ENCODE data around the gene FHAD1. TPM values are rescaled to one million over a fixed set of nuclear protein-coding genes. Genes with fewer than 3 reads are reported as not detected.
A peak's percentile ranks its signal among the peaks of the same experiment; 100 is the strongest.
"Not testable (repeated sequence)": the region's sequence is repeated elsewhere in the genome, so short reads cannot be mapped to it uniquely, and the experiment has no call there.

The FHAD1 gene
- total RNA-seq, 8 experiments from 2014 or later, result 0.38 to 3.1 (median 1.6) TPM

DNA sequence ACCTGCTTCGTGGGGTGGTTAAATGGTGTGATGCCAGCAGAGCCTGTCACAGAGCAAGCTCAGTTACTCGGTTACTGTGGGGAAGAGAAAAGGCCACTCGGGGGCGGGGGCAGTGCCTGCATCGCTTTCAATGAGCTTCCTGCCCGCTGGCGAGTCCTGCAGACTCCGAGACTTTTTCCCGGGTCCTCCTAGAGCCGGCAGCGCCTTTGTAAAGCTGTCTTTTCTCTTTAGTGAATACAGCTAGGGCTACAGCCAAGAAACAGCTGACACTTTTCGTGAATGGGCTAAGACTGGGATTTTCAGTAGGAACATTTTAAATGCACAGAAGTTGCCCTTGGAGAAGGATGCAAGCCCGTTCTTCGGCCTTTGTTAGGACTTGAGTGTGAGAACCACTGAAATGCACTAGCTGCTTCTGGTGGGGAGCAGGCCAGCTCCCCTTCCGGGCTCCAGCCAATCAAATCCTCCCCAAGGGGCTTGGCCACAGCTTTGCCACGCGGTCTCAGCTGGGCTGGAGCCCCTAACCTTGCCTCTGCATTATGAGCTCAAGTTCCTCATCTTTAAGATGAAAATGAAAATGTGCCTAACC is 139.2 kb downstream of the FHAD1 start:
- in situ Hi-C loops (cut with MboI; ENCODE audit: low pct_unique_long_range_greater_than_20kb in 2 of 9, low sequenced_read_pairs in 9 of 9, unreplicated experiment in 9 of 9), result no loop called here
- WGBS, 10 experiments, result 2 to 13% (median 10%) methylated on average over 3 to 14 of the region's 17 CpGs; no CpG with 5 or more reads in 3 of the 10 experiments
- peaks cover 28 to 33% of the 10 kb centered on the region in 2 donors for H3K4me1 ChIP-seq (replicated peaks in 1 of 2)
- H3K4me3 ChIP-seq, result no peak overlapping the region
- peak in 6 of 8 experiments; percentile 24 to 78 (median 53) for ATAC-seq (replicated peaks in 6 of 8)
- H3K27ac ChIP-seq, result peak overlapping the region in 1 of 2 donors; percentile 44

- in situ Hi-C loops (cut with MboI; ENCODE audit: low pct_unique_long_range_greater_than_20kb in 2 of 9, low sequenced_read_pairs in 9 of 9, unreplicated experiment in 9 of 9), result no loop called here
- H3K27ac ChIP-seq, result no peak overlapping the region
- no peak overlapping the region for H3K4me3 ChIP-seq
- 36 to 94% (median 79%) methylated on average over 3 to 7 of the region's 15 CpGs; no CpG with 5 or more reads in 3 of the 10 experiments for WGBS, 10 experiments
- ATAC-seq (replicated peaks in 6 of 8), result no peak
- H3K4me1 ChIP-seq (replicated peaks in 1 of 2), result peaks cover 28 to 32% of the 10 kb centered on the region in 2 donors
Observed at GRCh38 chr1:15388201-15388880, 141.3 kb downstream of the FHAD1 start.

- 60 to 100% (median 95%) methylated on average over 1 to 8 of the region's 8 CpGs for WGBS, 10 experiments
- H3K27ac ChIP-seq; in situ Hi-C loops (cut with MboI; ENCODE audit: low pct_unique_long_range_greater_than_20kb in 2 of 9, low sequenced_read_pairs in 9 of 9, unreplicated experiment in 9 of 9); ATAC-seq (replicated peaks in 6 of 8); H3K4me3 ChIP-seq: not testable (repeated sequence)
- H3K4me1 ChIP-seq (replicated peaks in 1 of 2), result peaks cover 16 to 27% of the 10 kb centered on the region in 2 donors
Observed at GRCh38 chr1:15389828-15390227, 142.8 kb downstream of the FHAD1 start.

GRCh38 chr1:15390667-15391066 is 143.6 kb downstream of the FHAD1 start:
- 60 to 93% (median 84%) methylated on average over 2 to 6 of the region's 8 CpGs; no CpG with 5 or more reads in 7 of the 10 experiments for WGBS, 10 experiments
- H3K4me3 ChIP-seq, result no peak overlapping the region
- ATAC-seq (replicated peaks in 6 of 8), result no peak
- H3K27ac ChIP-seq, result no peak overlapping the region
- peaks cover 13 to 22% of the 10 kb centered on the region in 2 donors for H3K4me1 ChIP-seq (replicated peaks in 1 of 2)
- in situ Hi-C loops (cut with MboI; ENCODE audit: low pct_unique_long_range_greater_than_20kb in 2 of 9, low sequenced_read_pairs in 9 of 9, unreplicated experiment in 9 of 9), result no loop called here

- 67 to 100% (median 87%) methylated on average over 1 to 4 of the region's 4 CpGs; no CpG with 5 or more reads in 2 of the 10 experiments for WGBS, 10 experiments
- in situ Hi-C loops (cut with MboI; ENCODE audit: low pct_unique_long_range_greater_than_20kb in 2 of 9, low sequenced_read_pairs in 9 of 9, unreplicated experiment in 9 of 9), result no loop called here
- no peak for ATAC-seq (replicated peaks in 6 of 8)
- H3K27ac ChIP-seq, result no peak overlapping the region
- H3K4me3 ChIP-seq, result no peak overlapping the region
- peaks cover 6 to 15% of the 10 kb centered on the region in 2 donors for H3K4me1 ChIP-seq (replicated peaks in 1 of 2)
Observed at GRCh38 chr1:15391366-15391765, 144.3 kb downstream of the FHAD1 start.

DNA sequence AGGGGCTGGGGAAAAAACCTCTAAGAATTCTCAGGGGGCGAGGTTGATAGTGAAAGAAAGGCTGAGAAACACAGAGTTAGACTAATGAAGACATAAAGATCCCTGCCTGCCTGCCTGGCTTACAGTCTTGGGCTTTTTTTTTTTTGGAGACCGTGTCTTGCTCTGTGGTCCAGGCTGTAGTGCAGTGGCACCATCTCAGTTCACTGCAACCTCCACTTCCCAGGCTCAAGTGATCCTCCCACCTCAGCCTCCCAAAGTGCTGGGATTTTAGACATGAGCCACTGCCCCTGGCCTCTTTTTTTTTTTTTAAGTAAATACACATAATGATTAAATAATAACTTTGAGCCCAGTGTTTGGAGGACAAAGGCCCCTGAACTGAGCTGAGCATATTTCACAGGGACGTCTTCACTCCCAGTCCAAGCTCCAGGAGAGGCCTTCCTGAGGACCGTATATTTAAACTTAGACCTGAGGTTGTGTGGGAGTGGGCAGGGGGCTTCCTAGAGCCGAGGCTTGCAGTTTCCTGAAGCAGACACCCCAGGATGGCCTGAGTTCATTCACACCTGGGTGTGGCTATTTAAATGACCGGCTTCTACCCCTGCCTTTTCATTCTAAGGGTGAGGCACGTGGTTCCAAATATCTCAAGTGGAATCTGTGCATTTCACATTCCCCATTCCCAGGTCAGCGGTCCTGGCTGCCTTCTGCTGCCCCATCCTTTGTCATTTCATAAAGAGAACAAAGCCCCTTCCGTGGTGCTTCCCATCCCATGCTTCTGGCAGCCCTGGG is 146.6 kb downstream of the FHAD1 start:
- ATAC-seq (replicated peaks in 6 of 8), result peak in 3 of 8 experiments; percentile 20 to 50 (median 23)
- peaks cover 0 to 7% of the 10 kb centered on the region in 2 donors for H3K4me1 ChIP-seq (replicated peaks in 1 of 2)
- in situ Hi-C loops (cut with MboI; ENCODE audit: low pct_unique_long_range_greater_than_20kb in 2 of 9, low sequenced_read_pairs in 9 of 9, unreplicated experiment in 9 of 9), result no loop called here
- H3K27ac ChIP-seq, result no peak overlapping the region
- WGBS, 10 experiments, result 0 to 100% (median 50%) methylated on average over 1 to 7 of the region's 9 CpGs; no CpG with 5 or more reads in 1 of the 10 experiments
- H3K4me3 ChIP-seq, result no peak overlapping the region

GRCh38 chr1:15394258-15394690 is 147.3 kb downstream of the FHAD1 start:
- in situ Hi-C loops (cut with MboI; ENCODE audit: low pct_unique_long_range_greater_than_20kb in 2 of 9, low sequenced_read_pairs in 9 of 9, unreplicated experiment in 9 of 9), result no loop called here
- WGBS, 10 experiments, result 42 to 100% (median 50%) methylated on average over 1 to 3 of the region's 3 CpGs; no CpG with 5 or more reads in 3 of the 10 experiments
- Histone ChIP-seq H3K4me1 (replicated peaks in 1 of 2) (peaks cover 0 to 7% of the 10 kb centered on the region in 2 donors), H3K27ac (no peak overlapping the region), H3K4me3 (no peak overlapping the region)
- peak in 2 of 8 experiments; percentile 32 to 70 for ATAC-seq (replicated peaks in 6 of 8)

GRCh38 chr1:15397236-15397635 is 150.2 kb downstream of the FHAD1 start:
- WGBS, 10 experiments, result 43 to 100% (median 93%) methylated on average over 1 to 2 of the region's 2 CpGs; no CpG with 5 or more reads in 3 of the 10 experiments
- in situ Hi-C loops (cut with MboI; ENCODE audit: low pct_unique_long_range_greater_than_20kb in 2 of 9, low sequenced_read_pairs in 9 of 9, unreplicated experiment in 9 of 9), result no loop called here
- no peak overlapping the region for H3K27ac ChIP-seq
- no peak overlapping the region for H3K4me3 ChIP-seq
- peaks cover 0 to 7% of the 10 kb centered on the region in 2 donors for H3K4me1 ChIP-seq (replicated peaks in 1 of 2)
- ATAC-seq (replicated peaks in 6 of 8), result no peak

DNA sequence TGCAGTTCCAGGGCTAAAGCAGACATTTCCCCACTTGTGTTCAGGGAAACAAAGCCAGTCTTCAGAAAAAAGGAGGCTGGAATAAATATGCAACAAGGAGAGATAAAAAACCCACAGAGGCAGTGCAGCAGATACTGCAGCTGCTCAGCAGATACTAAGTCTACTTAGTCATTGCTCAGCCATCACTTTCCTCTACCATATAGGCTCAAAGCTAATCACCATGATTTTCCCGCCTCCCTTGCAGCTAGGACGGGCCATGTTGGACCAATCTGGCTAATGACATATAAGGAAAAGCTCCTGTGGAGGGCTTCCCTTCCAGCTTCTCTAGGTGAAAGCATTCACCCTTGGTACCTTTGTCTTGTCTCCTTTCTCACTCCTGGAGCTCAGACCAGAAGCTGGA is 152.7 kb downstream of the FHAD1 start:
- no peak for ATAC-seq (replicated peaks in 6 of 8)
- 63 to 100% (median 100%) methylated on average over 1 to 2 of the region's 2 CpGs; no CpG with 5 or more reads in 5 of the 10 experiments for WGBS, 10 experiments
- in situ Hi-C loops (cut with MboI; ENCODE audit: low pct_unique_long_range_greater_than_20kb in 2 of 9, low sequenced_read_pairs in 9 of 9, unreplicated experiment in 9 of 9), result loop anchor here in 1 of 9 experiments (25.0 kb wide), 1 partner anchor 262 kb away; no protein-coding TSS in a partner anchor
- Histone ChIP-seq H3K27ac (no peak overlapping the region), H3K4me1 (replicated peaks in 1 of 2) (no peaks in the 10 kb centered on the region), H3K4me3 (no peak overlapping the region)

- Histone ChIP-seq H3K4me1 (replicated peaks in 1 of 2) (no peaks in the 10 kb centered on the region), H3K4me3 (no peak overlapping the region), H3K27ac (no peak overlapping the region)
- 75 to 100% (median 86%) methylated on average over 1 to 3 of the region's 3 CpGs; no CpG with 5 or more reads in 3 of the 10 experiments for WGBS, 10 experiments
- in situ Hi-C loops (cut with MboI; ENCODE audit: low pct_unique_long_range_greater_than_20kb in 2 of 9, low sequenced_read_pairs in 9 of 9, unreplicated experiment in 9 of 9), result loop anchor here in 1 of 9 experiments (25.0 kb wide), 1 partner anchor 263 kb away; no protein-coding TSS in a partner anchor
- ATAC-seq (replicated peaks in 6 of 8), result no peak
Observed at GRCh38 chr1:15400627-15401026, 153.6 kb downstream of the FHAD1 start.

DNA sequence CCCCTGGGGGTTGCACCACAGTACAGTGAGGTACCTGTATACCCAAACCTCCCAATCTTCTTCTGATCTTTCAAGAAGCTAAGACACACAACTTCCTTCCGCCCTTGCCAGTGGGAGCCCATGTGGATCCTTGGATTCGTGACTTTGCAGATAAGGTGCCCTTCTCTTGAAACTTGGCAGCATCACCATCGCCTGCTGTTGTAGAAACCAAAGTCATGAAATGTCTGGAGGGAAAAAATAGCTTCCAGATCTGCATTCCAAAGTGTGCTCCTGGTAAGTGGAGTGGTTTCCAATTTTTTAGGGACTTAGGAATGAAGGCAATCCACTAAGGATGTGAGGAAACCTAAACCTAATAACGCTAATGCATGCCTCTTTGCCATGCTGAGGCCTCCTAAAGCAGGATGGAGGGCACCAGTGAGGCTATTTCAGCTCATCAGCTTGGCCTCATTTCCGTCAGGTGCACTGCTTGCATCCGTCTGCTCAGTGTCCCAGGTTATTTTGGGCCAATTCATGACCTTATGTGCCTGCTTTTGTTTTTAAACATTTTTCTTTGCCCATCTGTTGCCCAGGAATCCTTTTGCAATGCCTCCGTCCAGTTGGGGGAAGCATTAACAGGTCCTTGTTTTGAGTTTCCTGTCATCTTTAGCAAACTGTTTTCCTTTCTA is 154.5 kb downstream of the FHAD1 start:
- in situ Hi-C loops (cut with MboI; ENCODE audit: low pct_unique_long_range_greater_than_20kb in 2 of 9, low sequenced_read_pairs in 9 of 9, unreplicated experiment in 9 of 9), result loop anchor here in 1 of 9 experiments (25.0 kb wide), 1 partner anchor 264 kb away; no protein-coding TSS in a partner anchor
- Histone ChIP-seq H3K27ac (no peak overlapping the region), H3K4me3 (no peak overlapping the region), H3K4me1 (replicated peaks in 1 of 2) (no peaks in the 10 kb centered on the region)
- no peak for ATAC-seq (replicated peaks in 6 of 8)
- WGBS, 10 experiments, result 40 to 100% (median 83%) methylated on average over 1 to 7 of the region's 7 CpGs

DNA sequence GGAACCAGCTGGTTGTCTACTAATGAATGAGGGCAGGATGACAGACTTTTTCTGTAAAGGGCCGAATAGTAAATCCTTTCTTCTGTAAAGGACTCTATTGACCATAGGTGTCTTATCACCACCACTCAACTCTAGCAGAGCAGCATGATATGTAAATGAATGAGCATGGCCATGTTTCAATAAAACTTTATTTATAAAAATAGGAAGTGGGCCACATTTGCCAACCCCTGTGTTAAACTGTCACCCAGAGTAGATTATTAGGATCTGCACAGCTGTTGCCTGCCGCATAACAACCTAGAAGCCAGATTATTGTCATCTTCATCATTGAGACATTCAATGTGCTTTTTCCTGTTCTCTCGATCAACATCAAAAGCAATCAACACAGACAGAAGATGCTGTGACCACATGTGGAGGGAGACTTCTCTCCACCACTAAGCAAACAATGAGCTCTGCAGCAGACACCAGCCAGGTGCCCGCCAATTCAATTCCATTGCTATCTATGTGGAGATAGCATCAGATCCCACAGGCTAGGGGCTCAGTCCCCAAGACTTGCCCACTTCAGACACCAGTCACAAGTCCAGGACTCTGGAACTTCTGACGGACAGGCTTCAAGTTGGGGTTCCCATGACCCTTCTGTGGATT is 155.9 kb downstream of the FHAD1 start:
- Histone ChIP-seq H3K4me1 (replicated peaks in 1 of 2) (no peaks in the 10 kb centered on the region), H3K27ac (no peak overlapping the region), H3K4me3 (no peak overlapping the region)
- WGBS, 10 experiments, result 60 to 100% (median 92%) methylated on average over 1 to 5 of the region's 5 CpGs; no CpG with 5 or more reads in 2 of the 10 experiments
- ATAC-seq (replicated peaks in 6 of 8), result no peak
- in situ Hi-C loops (cut with MboI; ENCODE audit: low pct_unique_long_range_greater_than_20kb in 2 of 9, low sequenced_read_pairs in 9 of 9, unreplicated experiment in 9 of 9), result loop anchor here in 1 of 9 experiments (25.0 kb wide), 1 partner anchor 266 kb away; no protein-coding TSS in a partner anchor
